Ovary (tissue), 9 donors: ENCODE data around the gene CAMTA1. TPM values are rescaled to one million over a fixed set of nuclear protein-coding genes. Genes with fewer than 3 reads are reported as not detected.

Experiments used
- DNase-seq, 5 donors: peaks; one replicate each; pipeline ENCODE4 v3.0.0-alpha.2; 2019 to 2020
- H3K27ac ChIP-seq, 2 donors: fragments of 200-600 bp; one replicate each; pipeline versions ENCODE4 v1.5.1 to v1.8.0; 2019 to 2022
- H3K27me3 ChIP-seq: fragments of 200-600 bp; one replicate; pipeline ENCODE4 v1.8.0; 2022
- H3K36me3 ChIP-seq: fragments of 200-600 bp; sonication (generic); one replicate; pipeline ENCODE4 v1.5.1; 2019
- H3K4me1 ChIP-seq: one replicate; pipeline ENCODE4 v1.8.1; 2013; ENCODE audit warnings: mild to moderate bottlenecking, moderate library complexity; ENCODE audit not compliant: insufficient read depth
- H3K4me3 ChIP-seq: fragments of 200-600 bp; sonication (generic); one replicate; pipeline ENCODE4 v1.5.1; 2017
- H3K9me3 ChIP-seq, 2 donors: fragments of 200-600 bp in 1 of 2; sonication (generic) in 1 of 2; one replicate each; pipeline versions ENCODE4 v1.5.1 to v1.8.1; 2013 to 2019; ENCODE audit warnings: mild to moderate bottlenecking in 1 of 2, moderate library complexity in 1 of 2
- EP300 ChIP-seq: sonication (generic); formaldehyde crosslinking; IDR thresholded peaks from one replicate; pipeline ENCODE4 v1.6.1; 2017; ENCODE audit warnings: antibody characterized with exemption
- POLR2A ChIP-seq: fragments of 450-650 bp; IDR thresholded peaks from one replicate; pipeline ENCODE4 v1.6.1; 2017; ENCODE audit warnings: antibody characterized with exemption, mild to moderate bottlenecking, moderate library complexity
- WGBS, 3 donors: extraction: QIAGEN DNeasy Blood & Tissue Kit in 1 of 3; methylation state at CpG; one replicate each; pipeline versions ENCODE4 v1.1.5 to v1.1.7; 2013 to 2017; 5-methylcytosine and 5-hydroxymethylcytosine counted together
- intact Hi-C, 4 donors: fragments of 100-400 bp; cut with DNase I; formaldehyde crosslinking; loops; one replicate each; pipeline versions ENCODE4 v1.11.0 to v1.15.1; 2022 to 2023
- polyA plus RNA-seq, 2 donors: library from polyadenylated mRNA; stranded (reverse); fragments of 200-250 nt in 1 of 2; fragments of 350-450 nt in 1 of 2; fragmentation: Illumina TruSeq in 1 of 2; extraction: RNeasy Lipid Tissue Mini Kit (QIAGEN cat#74804) in 1 of 2; gene quantifications; one replicate each; pipeline ENCODE4 v1.2.3, GENCODE V29; 2013 to 2014
- total RNA-seq, 7 donors: library from RNA; depleted of rRNA in 2 of 7; stranded (reverse); fragments of >200 nt in 2 of 7; fragmentation: NEBNext Ultra II Directional in 3 of 7; extraction: Animal tissue kit (Norgen Biotek cat#: 25700) in 3 of 7; gene quantifications; one replicate each; pipeline versions ENCODE4 v1.1.0 to v1.2.4, GENCODE V29; 2016 to 2023
- TF ChIP-seq, protein P1 (sequence below), 3 donors: fragments of 450-650 bp in 2 of 3; fragments of 200-600 bp in 1 of 3; IDR thresholded peaks; one replicate each; pipeline versions ENCODE4 v1.5.1 to v1.8.0; 2016 to 2022; ENCODE audit warnings: antibody characterized with exemption in 3 of 3, mild to moderate bottlenecking in 1 of 3
- donor health status: DM: no; HTN: no; CAD: no; lungs with moderate emphysema.
- donor health status: DM: no; HTN: no; CAD: no.
- donor health status: Bipolar disorder and iron deficiency.
- donor health status: DM: yes; HTN: yes; CAD: no.
- donor health status: DM: no; HTN: no; CAD: no.
- donor health status: DM: yes; HTN: yes; CAD: no.

Gene CAMTA1
- total and polyA plus RNA-seq, 9 donors: 51.1 to 150 (median 67.4) TPM

DNA sequence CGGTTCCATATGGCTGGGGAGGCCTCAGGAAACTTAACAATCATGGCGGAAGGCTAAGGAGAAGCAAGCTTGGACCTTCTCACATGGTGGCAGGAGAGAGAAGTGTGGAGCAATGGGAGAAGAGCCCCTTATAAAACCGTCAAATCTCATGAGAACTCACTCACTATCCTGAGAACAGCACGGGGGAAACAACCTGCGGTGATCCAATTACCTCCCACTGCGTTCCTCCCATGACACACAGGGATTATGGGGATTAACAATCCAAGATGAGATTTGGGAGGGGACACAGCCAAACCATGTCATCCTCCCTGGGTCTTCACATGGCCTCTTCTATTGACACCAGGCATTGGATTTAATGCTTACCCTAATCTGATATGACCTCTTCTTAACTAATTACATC lies 530.7 kb downstream of the CAMTA1 start:
- no peak overlapping the region for H3K4me3 ChIP-seq
- H3K36me3 ChIP-seq: no peaks in the 10 kb centered on the region
- no peaks in the 10 kb centered on the region for H3K27me3 ChIP-seq
- no peak overlapping the region for H3K27ac ChIP-seq
- no peaks in the 10 kb centered on the region for H3K4me1 ChIP-seq
- WGBS, 3 donors: 95 to 97% (median 96%) methylated on average over 6 of the region's 6 CpGs
- H3K9me3 ChIP-seq: no peaks in the 10 kb centered on the region
- no peak for TF ChIP-seq EP300
- TF ChIP-seq POLR2A: no peak
- TF ChIP-seq, protein P1, sequence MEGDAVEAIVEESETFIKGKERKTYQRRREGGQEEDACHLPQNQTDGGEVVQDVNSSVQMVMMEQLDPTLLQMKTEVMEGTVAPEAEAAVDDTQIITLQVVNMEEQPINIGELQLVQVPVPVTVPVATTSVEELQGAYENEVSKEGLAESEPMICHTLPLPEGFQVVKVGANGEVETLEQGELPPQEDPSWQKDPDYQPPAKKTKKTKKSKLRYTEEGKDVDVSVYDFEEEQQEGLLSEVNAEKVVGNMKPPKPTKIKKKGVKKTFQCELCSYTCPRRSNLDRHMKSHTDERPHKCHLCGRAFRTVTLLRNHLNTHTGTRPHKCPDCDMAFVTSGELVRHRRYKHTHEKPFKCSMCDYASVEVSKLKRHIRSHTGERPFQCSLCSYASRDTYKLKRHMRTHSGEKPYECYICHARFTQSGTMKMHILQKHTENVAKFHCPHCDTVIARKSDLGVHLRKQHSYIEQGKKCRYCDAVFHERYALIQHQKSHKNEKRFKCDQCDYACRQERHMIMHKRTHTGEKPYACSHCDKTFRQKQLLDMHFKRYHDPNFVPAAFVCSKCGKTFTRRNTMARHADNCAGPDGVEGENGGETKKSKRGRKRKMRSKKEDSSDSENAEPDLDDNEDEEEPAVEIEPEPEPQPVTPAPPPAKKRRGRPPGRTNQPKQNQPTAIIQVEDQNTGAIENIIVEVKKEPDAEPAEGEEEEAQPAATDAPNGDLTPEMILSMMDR (IDR thresholded peaks at IDR 0.05): no peak
- intact Hi-C loops: no loop called here
- DNase-seq: no peak

DNA sequence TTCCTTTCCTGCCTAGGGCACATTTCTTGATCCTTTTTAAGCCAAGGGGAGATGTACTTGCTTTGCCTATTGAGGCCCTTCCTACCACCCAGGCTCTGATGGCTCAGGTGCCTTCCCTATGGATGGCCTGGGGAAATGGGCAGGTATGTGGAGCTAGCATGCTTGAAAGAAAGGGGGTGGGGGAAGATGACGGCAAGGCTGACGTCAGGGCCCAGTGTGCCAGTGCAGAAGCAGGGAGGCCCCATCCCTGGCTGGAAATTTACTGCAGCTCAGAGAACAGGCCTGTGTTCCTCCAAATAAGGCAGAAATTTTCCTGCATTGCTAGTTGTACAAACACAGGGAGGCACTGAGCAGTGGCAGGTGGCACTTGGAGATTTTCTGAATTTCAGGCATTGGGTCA lies 532.6 kb downstream of the CAMTA1 start:
- H3K4me1 ChIP-seq: no peaks in the 10 kb centered on the region
- 77 to 89% (median 85%) methylated on average over 2 of the region's 2 CpGs for WGBS, 3 donors
- intact Hi-C loops: no loop called here

DNA sequence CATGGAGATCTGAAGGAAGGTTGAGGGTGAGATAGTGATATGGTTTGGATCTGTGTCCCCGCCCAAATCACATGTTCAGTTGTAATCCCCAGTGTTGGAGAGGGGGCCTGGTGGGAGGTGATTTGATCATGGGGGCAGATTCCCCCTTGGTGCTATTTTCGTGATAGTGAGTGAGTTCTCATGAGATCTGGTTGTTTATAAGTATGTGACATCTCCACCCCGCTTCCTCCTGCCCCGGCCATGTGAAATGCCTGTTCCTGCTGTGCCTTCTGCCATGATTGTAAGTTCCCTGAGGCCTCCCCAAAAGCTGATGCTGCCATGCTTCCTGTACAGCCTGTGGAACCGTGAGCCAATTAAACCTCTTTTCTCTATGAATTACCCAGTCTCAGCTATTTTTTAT lies 533.9 kb downstream of the CAMTA1 start:
- H3K27ac ChIP-seq: no peak overlapping the region
- H3K4me3 ChIP-seq: no peak overlapping the region
- H3K27me3 ChIP-seq: no peaks in the 10 kb centered on the region
- H3K9me3 ChIP-seq: no peaks in the 10 kb centered on the region
- DNase-seq: no peak
- intact Hi-C loops: no loop called here
- no peaks in the 10 kb centered on the region for H3K36me3 ChIP-seq
- H3K4me1 ChIP-seq: no peaks in the 10 kb centered on the region
- WGBS, 3 donors: 93 to 96% (median 96%) methylated on average over 5 of the region's 5 CpGs
- TF ChIP-seq, protein P1 (IDR thresholded peaks at IDR 0.05): no peak
- TF ChIP-seq EP300 (no peak), POLR2A (no peak)

More for the DNA sequence above, 532.6 kb downstream of the CAMTA1 start:
- TF ChIP-seq, protein P1 (IDR thresholded peaks at IDR 0.05): no peak
- TF ChIP-seq EP300 (no peak), POLR2A (no peak)
- H3K27me3 ChIP-seq: no peaks in the 10 kb centered on the region
- H3K27ac ChIP-seq: no peak overlapping the region
- H3K4me3 ChIP-seq: no peak overlapping the region
- H3K36me3 ChIP-seq: no peaks in the 10 kb centered on the region
- H3K9me3 ChIP-seq: no peaks in the 10 kb centered on the region
- no peak for DNase-seq

DNA sequence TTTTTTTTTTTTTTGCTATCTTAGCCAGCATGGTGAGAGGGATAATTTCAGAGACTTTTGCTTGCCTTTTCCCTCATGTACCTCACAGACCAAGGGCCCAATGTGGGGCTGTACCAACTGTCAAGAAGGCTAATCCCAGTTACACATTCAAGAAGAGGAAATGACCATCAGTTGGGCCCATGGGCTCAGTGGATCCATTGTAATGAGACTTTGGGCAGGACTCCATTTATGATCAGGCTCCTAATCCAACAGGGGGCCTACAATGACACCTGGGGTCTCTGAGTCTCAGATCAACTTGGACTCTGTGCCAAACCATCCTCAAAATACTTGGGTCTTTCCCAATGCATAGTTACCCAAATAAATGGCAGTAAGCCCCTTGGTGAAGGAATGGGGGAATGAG lies 535.4 kb downstream of the CAMTA1 start:
- Histone ChIP-seq H3K36me3 (no peaks in the 10 kb centered on the region), H3K4me1 (no peaks in the 10 kb centered on the region), H3K27ac (no peak overlapping the region), H3K9me3 (no peaks in the 10 kb centered on the region), H3K27me3 (no peaks in the 10 kb centered on the region), H3K4me3 (no peak overlapping the region)
- DNase-seq: no peak
- no peak for TF ChIP-seq POLR2A
- TF ChIP-seq, protein P1 (IDR thresholded peaks at IDR 0.05): no peak
- TF ChIP-seq EP300: no peak
- intact Hi-C loops: no loop called here
